HG03196 (cell line): Measurements from ENCODE around the gene SF3A2.

Source experiments
- ATAC-seq: cut with Tn5 transposase; IDR thresholded peaks from one replicate; pipeline ENCODE4 v1.9.1; 2021; ENCODE audit not compliant: unreplicated experiment

The SF3A2 gene

GRCh38 chr19:2239771-2240770 lies 3.4 kb downstream of the SF3A2 start:
- ATAC-seq: no peak

GRCh38 chr19:2240881-2241760 lies 4.5 kb downstream of the SF3A2 start:
- no peak for ATAC-seq

GRCh38 chr19:2242092-2242537 lies 5.5 kb downstream of the SF3A2 start:
- ATAC-seq: no peak

- no peak for ATAC-seq
These were observed 6.2 kb downstream of the SF3A2 start for GRCh38 chr19:2242816-2243215.

GRCh38 chr19:2243274-2244124 lies 6.9 kb downstream of the SF3A2 start:
- no peak for ATAC-seq

- ATAC-seq: no peak
These were observed 7.4 kb downstream of the SF3A2 start for GRCh38 chr19:2244125-2244411.

- ATAC-seq: no peak
These were observed 7.9 kb downstream of the SF3A2 start for GRCh38 chr19:2244486-2244885.

- ATAC-seq: no peak
These were observed 8.6 kb downstream of the SF3A2 start for GRCh38 chr19:2245273-2245672.

- no peak for ATAC-seq
These were observed 9.5 kb downstream of the SF3A2 start for GRCh38 chr19:2246014-2246620.

- no peak for ATAC-seq
These were observed 10.3 kb downstream of the SF3A2 start for GRCh38 chr19:2246801-2247361.

GRCh38 chr19:2247433-2248101 lies 10.9 kb downstream of the SF3A2 start:
- ATAC-seq: no peak

- ATAC-seq: no peak
These were observed 11.7 kb downstream of the SF3A2 start for GRCh38 chr19:2248136-2249009.

GRCh38 chr19:2249010-2249866 lies 12.6 kb downstream of the SF3A2 start, which contains the start of gene AMH:
AMH (plus strand) TSS chr19:2249323; CDS start chr19:2249333, 10 bp downstream.
- no peak for ATAC-seq

GRCh38 chr19:2249880-2250765 lies 13.5 kb downstream of the SF3A2 start:
- no peak for ATAC-seq

- no peak for ATAC-seq
These were observed 14.1 kb downstream of the SF3A2 start for GRCh38 chr19:2250766-2251105.

- ATAC-seq: no peak
These were observed 14.8 kb downstream of the SF3A2 start for GRCh38 chr19:2251106-2252054.
